Measurements from ENCODE around the gene TMED1.
"Not testable (repeated sequence)": the region's sequence is repeated elsewhere in the genome, so short reads cannot be mapped to it uniquely, and the experiment has no call there.

TMED1 gene

DNA sequence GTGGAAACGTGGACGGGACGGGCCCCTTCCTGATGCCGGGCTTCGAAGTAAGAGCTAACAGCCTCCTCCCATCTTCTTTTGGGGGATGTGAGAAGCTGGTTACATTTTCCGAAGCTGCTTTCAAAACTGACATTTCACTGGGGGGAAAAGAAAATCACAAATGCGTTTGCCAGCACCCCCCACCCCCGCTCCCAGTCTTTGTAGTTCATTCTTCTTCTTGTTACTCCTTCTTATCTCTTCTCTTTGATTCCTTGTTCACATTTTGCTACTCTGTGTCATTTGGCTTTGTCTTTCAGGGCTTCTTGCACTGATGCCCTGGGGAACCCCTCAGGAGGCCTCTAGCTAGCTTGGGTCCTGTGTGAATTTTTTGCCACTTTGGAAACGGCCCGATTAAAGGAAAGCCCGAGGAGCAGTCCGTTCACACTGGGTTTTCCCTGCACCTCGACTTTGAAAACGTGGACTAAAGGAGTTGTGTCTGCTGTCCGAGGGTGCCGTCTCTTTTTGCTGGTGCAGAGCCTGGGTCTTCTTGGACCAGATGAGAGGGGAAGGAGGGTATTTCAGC is 36.6 kb upstream of the TMED1 start:
- H3K9me3 ChIP-seq (ENCODE audit: severe bottlenecking): no peaks in the 10 kb centered on the region
- H3K36me3 ChIP-seq (ENCODE audit: low read depth): peaks cover 4% of the 10 kb centered on the region; the same call in 1 of the 2 replicates
- DNase-seq (ENCODE audit: low spot score): no peak
- no peak for ATAC-seq (ENCODE audit: low read depth)
- H3K4me3 ChIP-seq (ENCODE audit: severe bottlenecking): peak overlapping the region; percentile 100
- H3K4me1 ChIP-seq (ENCODE audit: insufficient read depth, poor library complexity, severe bottlenecking): peaks cover 6% of the 10 kb centered on the region
- H3K27ac ChIP-seq (ENCODE audit: poor library complexity, severe bottlenecking): peak overlapping the region; percentile 74
- TF ChIP-seq, protein P1, sequence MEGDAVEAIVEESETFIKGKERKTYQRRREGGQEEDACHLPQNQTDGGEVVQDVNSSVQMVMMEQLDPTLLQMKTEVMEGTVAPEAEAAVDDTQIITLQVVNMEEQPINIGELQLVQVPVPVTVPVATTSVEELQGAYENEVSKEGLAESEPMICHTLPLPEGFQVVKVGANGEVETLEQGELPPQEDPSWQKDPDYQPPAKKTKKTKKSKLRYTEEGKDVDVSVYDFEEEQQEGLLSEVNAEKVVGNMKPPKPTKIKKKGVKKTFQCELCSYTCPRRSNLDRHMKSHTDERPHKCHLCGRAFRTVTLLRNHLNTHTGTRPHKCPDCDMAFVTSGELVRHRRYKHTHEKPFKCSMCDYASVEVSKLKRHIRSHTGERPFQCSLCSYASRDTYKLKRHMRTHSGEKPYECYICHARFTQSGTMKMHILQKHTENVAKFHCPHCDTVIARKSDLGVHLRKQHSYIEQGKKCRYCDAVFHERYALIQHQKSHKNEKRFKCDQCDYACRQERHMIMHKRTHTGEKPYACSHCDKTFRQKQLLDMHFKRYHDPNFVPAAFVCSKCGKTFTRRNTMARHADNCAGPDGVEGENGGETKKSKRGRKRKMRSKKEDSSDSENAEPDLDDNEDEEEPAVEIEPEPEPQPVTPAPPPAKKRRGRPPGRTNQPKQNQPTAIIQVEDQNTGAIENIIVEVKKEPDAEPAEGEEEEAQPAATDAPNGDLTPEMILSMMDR (IDR thresholded peaks at IDR 0.05; ENCODE audit: poor library complexity, severe bottlenecking): no peak
- no peaks in the 10 kb centered on the region for H3K27me3 ChIP-seq (ENCODE audit: insufficient read depth, poor library complexity, severe bottlenecking)

DNA sequence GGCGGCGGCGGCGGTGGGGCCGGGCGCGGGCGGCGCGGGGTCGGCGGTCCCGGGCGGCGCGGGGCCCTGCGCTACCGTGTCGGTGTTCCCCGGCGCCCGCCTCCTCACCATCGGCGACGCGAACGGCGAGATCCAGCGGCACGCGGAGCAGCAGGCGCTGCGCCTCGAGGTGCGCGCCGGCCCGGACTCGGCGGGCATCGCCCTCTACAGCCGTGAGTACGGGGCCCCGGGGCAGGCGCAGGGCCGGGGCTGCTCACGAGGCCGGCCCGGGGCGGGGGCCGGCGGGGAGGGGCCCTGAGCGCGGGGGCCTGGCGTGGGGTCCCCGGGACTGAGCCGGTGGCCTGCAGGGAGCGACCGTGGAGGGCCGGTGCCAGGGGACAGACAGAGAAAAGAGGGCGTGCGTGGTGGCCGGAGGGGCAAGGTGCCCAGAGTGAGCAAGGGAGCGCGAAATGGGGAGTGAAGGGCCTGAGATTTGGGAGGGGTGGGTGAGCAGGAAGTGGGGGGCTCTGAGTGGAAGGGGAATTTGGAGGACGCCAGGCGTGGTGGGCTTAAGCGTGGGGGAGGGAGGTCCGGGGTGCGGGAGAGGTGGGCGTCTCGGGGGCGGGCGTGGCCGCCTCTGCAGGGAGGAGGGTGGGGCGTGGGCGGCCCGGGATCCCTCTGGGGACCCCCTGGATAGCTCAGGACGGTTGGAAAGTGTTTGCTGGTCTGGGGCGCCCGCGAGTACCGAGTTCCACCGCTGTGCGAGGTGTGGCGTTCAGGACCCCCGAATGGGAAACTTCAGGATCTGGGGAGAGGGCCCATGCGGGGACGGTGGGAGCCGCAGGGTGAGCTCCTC is 35.9 kb upstream of the TMED1 start:
- TF ChIP-seq, protein P1 (IDR thresholded peaks at IDR 0.05; ENCODE audit: poor library complexity, severe bottlenecking): no peak
- peaks cover 6% of the 10 kb centered on the region for H3K4me1 ChIP-seq (ENCODE audit: insufficient read depth, poor library complexity, severe bottlenecking)
- peak overlapping the region; percentile 100 for H3K4me3 ChIP-seq (ENCODE audit: severe bottlenecking)
- peaks cover 4% of the 10 kb centered on the region; the same call in 1 of the 2 replicates for H3K36me3 ChIP-seq (ENCODE audit: low read depth)
- DNase-seq (ENCODE audit: low spot score): no peak
- peak overlapping the region; percentile 74 for H3K27ac ChIP-seq (ENCODE audit: poor library complexity, severe bottlenecking)
- H3K9me3 ChIP-seq (ENCODE audit: severe bottlenecking): no peaks in the 10 kb centered on the region
- no peak for ATAC-seq (ENCODE audit: low read depth)
- H3K27me3 ChIP-seq (ENCODE audit: insufficient read depth, poor library complexity, severe bottlenecking): no peaks in the 10 kb centered on the region

DNA sequence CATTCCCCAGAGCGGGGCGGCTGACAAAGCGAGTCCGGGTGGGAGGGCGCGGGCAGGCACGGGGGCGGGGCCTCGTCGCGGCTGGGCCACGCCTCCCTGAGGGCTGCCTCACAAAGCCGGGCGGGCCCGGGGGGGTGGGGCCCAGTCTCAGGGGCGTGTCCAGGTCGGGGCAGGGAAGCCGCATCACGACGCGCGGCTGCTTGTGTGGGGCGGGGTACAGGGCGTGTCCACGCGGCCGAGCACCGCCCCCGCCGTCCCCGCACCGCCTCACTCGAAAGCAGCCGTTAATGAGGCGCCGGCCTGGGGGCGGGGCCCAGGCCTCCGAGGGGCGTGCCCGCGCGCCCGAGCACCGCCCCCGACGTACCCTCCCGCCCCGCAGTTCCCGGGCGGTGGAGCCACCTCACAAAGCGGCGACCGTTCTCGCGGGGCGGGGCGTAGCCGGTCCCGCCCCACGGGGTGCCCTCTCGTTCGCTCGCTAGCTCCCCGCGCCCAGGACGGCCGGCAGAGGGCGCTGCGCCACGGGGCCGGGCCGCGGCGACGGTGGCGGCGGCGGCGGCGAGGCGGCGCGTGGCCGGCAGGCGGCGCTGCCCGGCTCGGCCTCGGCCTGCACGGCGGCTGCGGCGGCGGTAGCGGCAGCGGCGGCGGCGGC is 35.1 kb upstream of the TMED1 start, which contains the start of gene CARM1:
Gene CARM1 (plus strand): TSS at position 599 of the 649 bp plus-strand sequence. CDS start 150 bp downstream, outside the sequence.
- peak within 1 kb of the TSS; percentile 100 for H3K4me3 ChIP-seq (ENCODE audit: severe bottlenecking)
- ATAC-seq (ENCODE audit: low read depth) (peak; percentile 83), DNase-seq (ENCODE audit: low spot score) (peak; percentile 96)
- no peaks in the 10 kb centered on the region for H3K27me3 ChIP-seq (ENCODE audit: insufficient read depth, poor library complexity, severe bottlenecking)
- peak within 1 kb of the TSS; percentile 74 for H3K27ac ChIP-seq (ENCODE audit: poor library complexity, severe bottlenecking)
- peaks cover 4% of the 10 kb centered on the region; the same call in 1 of the 2 replicates for H3K36me3 ChIP-seq (ENCODE audit: low read depth)
- H3K4me1 ChIP-seq (ENCODE audit: insufficient read depth, poor library complexity, severe bottlenecking): peaks cover 6% of the 10 kb centered on the region
- H3K9me3 ChIP-seq (ENCODE audit: severe bottlenecking): no peaks in the 10 kb centered on the region
- TF ChIP-seq, protein P1 (IDR thresholded peaks at IDR 0.05; ENCODE audit: poor library complexity, severe bottlenecking): peak; percentile 85

DNA sequence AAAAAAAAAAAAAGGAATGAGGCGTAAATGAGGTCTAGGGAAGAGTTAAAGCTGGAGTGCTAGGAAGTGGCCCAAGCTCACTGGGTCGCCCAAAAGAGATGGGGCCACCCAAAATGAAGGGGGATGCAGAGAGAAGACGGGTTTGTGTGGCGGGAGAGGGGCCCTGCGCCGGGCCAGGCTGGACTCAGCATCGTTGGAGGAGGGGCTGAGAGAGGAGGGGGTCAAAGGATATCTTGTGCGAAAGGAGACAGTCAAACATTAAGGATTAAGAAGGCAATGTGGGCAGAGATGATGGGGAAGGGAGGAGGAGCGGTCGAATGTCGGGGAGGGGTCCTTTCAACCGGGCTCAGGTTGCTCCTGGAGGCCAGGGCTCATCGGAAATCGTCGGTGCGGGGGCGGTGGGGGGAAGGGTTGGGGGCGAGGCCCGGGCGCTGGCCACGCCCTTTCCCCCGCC is 34.5 kb upstream of the TMED1 start:
- Histone ChIP-seq H3K27ac (ENCODE audit: poor library complexity, severe bottlenecking) (peak overlapping the region; percentile 33), H3K27me3 (ENCODE audit: insufficient read depth, poor library complexity, severe bottlenecking) (no peaks in the 10 kb centered on the region), H3K4me1 (ENCODE audit: insufficient read depth, poor library complexity, severe bottlenecking) (peaks cover 6% of the 10 kb centered on the region), H3K36me3 (ENCODE audit: low read depth) (peaks cover 4% of the 10 kb centered on the region; the same call in 1 of the 2 replicates), H3K4me3 (ENCODE audit: severe bottlenecking) (peak overlapping the region; percentile 28), H3K9me3 (ENCODE audit: severe bottlenecking) (no peaks in the 10 kb centered on the region)
- ATAC-seq (ENCODE audit: low read depth) (no peak), DNase-seq (ENCODE audit: low spot score) (no peak)
- TF ChIP-seq, protein P1 (IDR thresholded peaks at IDR 0.05; ENCODE audit: poor library complexity, severe bottlenecking): no peak

DNA sequence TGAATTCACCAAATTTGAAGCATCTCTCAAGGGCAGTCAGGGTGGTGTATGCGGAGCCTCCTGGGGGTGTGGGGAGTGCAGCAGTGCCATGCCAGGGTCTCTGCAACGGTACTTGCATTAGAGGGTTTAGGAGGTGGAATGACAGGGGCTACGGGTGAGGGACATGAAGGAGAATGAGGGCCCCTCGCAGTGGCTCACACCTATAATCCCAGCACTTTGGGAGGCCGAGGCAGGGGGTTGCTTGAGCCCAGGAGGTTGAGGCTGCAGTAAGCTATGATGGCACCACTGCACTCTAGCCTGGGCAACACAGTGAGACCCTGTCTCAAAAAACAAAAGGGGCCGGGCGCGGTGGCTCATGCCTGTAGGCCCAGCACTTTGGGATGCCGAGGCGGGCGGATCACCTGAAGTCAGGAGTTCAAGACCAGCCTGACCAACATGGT is 33.9 kb upstream of the TMED1 start:
- ATAC-seq (ENCODE audit: low read depth); H3K4me1 ChIP-seq (ENCODE audit: insufficient read depth, poor library complexity, severe bottlenecking); H3K9me3 ChIP-seq (ENCODE audit: severe bottlenecking); DNase-seq (ENCODE audit: low spot score); H3K36me3 ChIP-seq (ENCODE audit: low read depth); H3K4me3 ChIP-seq (ENCODE audit: severe bottlenecking); H3K27me3 ChIP-seq (ENCODE audit: insufficient read depth, poor library complexity, severe bottlenecking): not testable (repeated sequence)
- peak overlapping the region; percentile 33 for H3K27ac ChIP-seq (ENCODE audit: poor library complexity, severe bottlenecking)

All from RWPE2 (cell line).